ENCODE measurements around the gene KCNG3.

KCNG3 gene

DNA sequence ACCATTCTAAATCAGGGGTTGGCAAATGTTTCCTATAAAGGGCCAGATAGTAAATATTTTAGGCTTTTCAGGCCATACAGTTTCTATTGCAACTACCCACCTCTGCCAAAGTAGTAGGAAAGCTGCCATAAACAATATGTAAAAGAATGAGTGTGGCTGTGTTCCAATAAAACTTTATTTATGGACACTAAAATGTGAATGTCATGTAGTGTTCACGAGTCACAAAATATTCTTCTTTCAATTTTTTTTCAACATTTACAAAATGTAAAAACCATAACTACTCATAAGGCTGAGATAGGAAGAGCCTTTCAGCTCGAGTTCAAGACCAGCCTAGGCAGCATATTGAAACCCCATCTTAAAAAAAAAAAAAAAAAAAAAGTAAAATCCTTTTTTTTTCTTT lies 13.4 kb downstream of the KCNG3 start:
- DNase-seq = no peak

DNA sequence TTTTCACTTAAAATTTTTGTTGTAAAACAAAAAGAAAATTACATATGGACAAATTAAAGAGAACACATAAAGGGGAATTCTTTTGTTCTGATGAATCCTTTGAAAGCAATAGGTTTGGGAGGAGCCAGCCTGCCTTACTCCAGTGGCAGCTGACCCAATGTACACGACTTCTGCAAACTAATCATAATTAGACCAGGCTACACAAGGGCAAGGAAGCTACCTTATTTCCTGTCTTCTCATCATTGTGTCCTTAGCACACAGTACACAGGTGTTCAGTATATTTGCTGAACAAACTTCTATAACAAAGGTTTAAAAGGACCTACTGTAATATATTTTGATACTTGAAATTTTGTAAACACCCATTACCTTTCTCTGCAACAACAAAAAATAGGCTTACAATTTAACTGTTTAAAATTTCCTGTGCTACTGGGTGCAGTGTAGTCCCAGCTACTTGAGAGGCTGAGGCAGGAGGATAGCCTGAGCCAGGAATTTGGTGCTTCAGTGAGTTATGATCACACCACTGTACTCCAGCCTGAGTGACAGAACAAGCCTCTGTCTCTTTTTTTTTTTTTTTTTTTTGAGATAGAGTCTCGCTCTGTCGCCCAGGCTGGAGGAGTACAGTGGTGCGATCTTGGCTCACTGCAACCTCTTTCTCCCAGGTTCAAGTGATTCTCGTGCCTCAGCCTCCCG lies 18.9 kb downstream of the KCNG3 start:
- no peak for DNase-seq

DNA sequence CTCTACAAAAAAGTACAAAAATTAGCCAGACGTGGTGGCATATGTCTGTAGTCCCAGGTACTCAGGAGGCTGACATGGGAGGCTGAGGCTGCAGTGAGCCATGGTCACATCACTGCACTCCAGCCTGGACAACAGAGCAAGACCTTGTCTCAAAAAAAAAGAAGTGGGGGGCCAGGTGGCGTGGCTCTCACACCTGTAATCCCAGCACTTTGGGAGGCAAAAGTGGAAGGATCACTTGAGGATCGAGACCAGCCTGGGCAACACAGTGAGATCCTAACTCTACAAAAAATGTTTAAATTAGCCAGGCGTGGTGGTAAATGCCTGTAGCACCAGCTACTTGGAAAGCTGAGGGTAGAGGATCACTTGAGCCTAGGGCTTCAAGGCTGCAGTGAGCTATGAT lies 23.1 kb downstream of the KCNG3 start:
- no peak for DNase-seq

DNA sequence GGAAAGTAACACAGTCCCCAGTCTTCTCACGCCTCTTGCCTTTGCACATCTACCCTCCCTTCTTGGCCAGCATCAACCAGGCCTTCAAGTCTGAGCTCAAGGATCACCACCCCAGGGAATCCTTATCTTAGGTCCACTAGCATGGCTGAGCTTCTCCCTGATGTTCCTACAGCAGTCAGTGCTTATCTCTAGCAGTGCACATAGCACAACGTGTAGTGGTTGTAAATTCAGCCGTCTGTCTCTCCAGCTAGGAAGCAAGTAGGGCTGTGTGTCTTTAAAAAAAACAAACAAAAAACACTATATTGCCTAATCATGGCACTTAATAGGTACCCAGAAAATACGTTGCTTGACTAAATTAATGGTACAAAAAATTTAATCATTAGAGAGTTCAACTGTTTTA lies 29.2 kb downstream of the KCNG3 start:
- no peak for DNase-seq

DNA sequence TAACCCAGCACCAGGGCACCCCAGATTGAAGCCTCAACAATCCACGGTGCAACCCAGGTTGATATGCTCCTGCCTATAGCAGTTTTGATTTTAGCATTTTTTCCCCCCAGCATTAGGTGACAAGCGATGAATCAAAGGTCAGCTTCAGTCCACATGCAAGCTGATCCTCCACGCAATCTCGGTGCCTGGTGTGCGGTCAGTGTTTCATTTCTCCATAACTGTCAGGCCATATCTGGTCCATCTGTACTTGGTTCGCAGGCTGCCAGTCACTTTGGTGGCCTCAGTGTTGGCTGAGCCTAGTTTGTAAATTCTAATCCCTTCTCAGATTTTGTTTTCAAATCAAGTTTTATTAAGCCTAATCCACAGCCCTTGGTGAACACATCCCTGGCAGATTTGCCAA lies 30.2 kb downstream of the KCNG3 start:
- DNase-seq = no peak

DNA sequence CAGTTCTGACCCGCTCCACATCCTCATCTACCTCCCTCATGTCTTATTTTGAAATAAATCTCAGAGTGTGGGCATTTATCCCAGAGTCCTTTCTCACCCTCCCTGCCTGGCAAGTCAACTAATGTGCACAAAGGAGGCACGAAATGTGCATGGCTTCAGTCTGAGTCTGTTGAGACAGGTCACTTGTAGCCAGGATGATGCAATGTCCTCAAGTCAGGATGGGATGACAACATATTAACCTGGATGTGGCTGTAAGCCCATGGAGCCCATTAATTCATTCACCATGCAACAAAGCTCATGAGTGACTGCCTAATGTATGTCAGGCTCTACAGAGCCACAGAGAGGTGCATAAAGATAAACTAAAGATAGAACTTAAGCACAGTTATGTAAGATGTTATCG lies 34.5 kb downstream of the KCNG3 start:
- no peak for DNase-seq

DNA sequence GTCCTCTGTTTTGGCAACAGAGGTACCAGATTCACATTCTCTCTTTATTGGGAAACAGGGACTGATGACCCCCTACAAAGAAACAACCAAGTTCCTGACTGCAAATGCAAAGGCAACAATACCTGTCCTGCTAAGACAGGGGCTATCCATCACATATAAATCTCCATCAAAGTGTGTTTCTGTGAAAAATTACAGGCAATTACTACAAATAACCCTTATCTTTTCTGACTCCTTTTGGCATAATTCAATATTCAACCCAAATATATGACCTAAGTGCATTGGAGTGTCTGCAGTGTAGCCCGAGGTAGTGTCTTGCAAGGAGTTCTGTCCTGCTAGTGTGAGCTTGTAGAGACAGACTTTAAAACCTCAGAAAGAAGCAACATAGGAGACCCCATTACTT lies 35.4 kb downstream of the KCNG3 start:
- no peak for DNase-seq

DNA sequence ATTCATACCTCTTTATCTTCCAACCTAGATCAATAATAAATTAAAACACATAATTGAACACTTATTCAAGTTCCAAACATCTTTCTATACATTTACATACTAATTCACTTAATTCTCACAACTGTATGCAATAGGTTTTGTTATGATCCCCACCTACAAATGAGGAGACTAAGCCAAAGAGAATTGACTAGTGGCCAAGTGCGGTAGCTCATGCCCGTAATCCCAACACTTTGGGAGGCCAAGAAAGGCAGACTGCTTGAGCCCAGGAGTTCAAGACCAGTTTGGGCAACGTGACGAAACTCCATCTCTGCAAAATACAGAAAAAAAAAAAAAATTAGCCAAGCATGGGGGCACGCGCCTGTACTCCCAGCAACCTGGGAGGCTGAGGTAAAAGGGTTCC lies 36.8 kb downstream of the KCNG3 start:
- DNase-seq = no peak

DNA sequence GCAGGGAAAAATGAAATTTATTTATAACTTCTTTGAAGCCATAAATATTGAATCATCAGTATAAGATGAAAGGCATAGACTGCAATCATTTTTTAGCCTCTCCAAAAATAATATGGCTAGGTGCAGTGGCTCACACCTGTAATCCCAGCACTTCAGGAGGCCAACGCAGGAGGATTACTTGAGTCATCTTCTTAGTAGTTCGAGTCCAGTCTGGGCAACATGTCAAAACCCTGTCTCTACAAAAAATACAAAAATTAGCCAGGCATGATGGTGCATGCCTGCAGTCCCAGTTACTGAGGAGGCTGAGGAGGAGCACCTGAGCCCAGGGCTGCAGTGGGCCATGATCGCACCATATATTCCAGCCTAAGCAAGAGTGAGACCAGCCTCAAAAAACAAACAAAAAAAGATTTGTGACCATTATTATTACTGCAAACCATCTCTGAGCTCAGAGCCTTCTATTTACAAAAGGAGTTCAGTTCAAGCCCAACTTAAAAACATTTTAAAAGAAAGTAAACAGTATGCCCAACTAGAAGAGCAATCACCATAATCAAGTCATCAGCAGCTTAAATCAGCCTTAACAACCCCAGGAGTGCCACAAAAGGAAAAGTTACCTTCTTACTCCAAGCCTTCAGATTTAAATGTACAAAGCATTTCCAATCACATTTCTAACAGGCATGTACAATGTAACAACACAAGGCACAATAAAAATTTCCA lies 37.5 kb downstream of the KCNG3 start:
- DNase-seq = no peak

DNA sequence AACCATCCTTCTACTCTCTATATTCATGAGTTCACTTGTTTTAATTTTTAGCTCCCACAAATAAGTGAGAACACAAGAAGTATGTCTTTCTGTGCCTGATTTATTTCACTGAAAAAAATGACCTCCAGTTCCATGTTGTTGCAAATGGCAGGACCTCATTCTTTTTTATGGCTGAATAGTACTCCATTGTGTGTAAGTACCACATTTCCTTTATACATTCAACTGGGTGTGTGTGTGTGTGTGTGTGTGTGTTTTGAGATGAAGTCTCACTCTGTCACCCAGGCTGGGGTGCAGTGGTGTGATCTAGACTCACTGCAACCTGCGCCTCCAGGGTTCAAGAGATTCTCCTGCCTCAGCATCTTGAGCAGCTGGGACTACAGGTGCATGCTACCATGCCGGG lies 41.2 kb downstream of the KCNG3 start:
- DNase-seq = no peak

DNA sequence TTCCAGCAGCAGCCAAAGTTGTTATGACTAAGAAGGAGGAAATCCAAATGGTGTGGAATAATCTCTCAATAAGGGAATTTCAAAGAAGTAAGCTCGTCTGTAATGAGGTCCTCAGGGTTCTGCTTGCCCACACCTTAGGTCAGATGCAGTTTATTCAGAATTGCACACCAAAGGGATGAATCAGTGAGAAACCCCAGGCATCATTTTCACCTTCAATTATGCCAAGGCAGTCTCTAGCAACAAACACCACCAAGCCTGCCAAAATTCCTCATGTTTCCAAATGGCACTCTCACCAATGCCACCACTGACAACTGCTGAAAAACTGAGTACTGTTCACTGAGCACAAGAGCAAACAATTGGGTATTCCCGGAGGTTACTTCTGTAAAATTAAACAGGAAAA lies 43.6 kb downstream of the KCNG3 start:
- no peak for DNase-seq

DNA sequence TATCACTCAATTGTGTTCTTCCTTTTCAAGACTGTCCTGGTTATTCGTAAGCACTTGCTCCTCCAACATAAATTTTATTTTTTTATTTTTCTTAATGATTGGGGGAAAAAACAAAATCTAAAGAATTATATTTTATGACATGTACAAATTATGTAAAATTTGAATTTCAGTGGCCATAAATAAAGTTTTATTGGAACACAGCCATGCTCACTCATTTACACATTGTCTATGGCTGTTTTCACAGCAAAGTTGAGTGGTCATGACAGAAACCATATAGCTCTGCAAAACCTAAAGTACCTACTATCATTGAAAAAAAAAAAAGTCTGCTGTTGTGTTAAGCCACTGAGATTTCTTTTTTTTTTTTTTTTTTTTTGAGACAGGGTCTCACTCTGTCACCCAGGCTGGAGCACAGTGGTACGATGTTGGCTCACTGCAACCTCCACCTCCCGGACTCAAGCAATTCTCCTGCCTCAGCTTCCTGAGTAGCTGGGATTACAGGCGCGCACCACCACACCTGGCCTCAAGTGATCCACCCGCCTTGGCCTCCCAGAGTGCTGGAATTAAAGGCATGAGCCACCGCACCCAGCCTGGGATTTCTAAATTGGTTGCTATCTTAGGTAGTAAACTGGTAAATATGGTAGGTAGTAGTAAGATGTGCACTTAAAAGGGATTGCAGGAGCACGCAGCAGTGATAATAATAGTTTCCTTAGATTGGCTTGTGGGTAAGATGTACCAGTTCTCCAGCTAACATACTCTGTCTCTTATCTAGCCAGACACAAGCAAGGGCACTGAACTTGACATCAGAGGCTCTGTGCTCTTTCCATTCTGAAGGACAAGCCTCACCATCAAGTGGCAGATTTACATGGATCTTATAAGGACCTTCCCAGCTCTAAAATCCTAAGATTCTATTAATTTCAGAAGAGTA lies 44.4 kb downstream of the KCNG3 start:
- no peak for DNase-seq

DNA sequence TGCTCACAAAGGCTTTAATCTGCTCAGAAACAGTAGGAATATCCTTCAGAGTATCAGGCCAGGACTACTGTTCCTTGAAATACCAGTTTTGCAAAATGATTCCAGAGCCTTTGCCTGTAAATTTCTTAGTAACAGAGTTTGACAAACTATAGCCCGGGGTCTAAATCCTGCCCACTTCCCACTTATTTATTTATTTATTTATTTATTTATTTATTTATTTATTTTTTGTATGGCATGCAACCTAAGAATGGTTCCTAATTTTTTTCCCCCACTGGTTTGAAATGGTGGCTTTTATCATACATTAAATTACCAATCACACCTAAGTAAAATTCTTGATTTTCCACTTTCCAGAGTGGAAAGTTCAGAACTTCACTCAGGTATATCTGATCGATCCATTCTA lies 45.6 kb downstream of the KCNG3 start:
- no peak for DNase-seq

DNA sequence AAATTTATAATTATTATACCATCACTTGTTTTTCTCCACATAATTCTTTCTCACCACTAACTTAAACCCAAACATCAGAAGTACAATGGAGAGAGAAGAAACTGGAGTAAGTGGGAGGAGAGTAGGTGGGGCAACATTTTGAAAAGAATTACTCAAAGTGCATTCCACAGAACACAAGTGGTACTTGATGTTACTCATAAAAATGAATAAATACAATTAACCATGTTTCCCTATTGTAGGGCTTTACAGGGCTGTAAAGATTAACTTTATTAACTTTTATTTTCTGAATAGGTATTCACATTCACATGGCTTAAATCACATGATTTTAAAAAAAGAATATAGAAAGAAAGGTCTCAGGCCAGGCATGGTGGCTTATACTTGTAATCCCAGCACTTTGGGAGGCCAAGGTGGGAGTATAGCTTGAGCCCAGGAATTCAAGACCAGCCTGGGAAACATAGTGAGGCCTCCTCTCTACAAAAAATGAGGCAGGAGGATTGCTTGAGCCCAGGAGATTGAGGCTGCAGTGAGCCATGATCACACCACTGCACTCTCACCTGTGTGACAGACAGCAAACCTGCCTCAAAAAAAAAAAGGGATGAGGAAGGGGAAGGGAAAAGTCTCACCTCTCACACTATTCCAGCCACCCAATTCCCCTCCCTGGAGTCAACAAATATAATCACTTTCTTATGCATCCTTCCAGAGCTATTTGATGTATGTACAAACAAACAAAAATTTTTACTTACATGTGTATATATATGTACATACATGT lies 47.1 kb downstream of the KCNG3 start:
- no peak for DNase-seq

DNA sequence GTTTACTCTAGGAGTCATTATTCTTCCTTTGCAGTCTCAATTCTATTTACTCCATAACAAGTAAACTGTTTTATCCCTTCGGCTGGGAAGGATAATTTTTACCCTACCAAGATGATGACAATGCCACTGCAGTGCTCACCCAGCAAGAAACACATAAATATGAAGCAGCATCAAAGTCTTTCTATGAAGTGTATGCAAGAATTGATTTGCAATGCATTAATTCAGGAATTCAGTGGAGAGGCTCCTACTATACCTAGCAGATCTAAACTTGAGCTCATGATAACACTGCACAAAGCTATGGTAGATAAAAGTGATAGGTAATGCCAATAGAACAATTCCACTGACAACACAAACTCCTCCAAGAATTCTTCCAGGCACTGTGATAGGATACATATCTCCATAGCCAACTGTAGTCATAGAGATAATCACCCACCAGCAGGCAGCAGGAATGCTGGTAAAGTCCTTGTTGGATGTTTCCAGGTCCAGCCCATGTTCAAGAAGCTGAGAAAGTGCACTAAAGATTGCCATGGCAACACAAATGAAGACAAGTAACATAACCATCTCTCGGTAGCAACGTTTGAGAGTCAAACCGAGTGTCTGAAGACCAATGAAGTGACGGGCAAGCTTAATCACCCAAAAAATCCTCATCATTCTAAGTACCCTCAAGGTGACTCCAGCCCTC lies 49.9 kb downstream of the KCNG3 start:
- DNase-seq = no peak

DNA sequence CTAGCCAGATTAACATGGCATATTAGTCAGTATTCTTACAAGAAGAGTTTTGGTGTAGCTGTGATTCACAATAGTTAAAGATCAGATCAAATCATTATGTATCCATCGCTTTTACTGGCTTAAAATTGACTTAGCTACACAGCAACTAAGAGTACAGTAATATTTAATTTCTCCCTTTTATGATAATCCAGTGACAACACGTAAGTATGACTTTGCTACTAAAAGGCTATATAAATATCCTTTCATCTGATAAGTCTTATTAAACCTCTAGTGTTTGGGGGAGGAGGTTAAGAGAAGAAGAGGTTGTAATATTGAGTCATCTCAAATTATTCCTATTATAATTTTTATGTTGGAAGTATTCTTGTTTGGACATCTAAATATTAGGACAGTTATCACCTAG lies 51.0 kb downstream of the KCNG3 start:
- DNase-seq = no peak

DNA sequence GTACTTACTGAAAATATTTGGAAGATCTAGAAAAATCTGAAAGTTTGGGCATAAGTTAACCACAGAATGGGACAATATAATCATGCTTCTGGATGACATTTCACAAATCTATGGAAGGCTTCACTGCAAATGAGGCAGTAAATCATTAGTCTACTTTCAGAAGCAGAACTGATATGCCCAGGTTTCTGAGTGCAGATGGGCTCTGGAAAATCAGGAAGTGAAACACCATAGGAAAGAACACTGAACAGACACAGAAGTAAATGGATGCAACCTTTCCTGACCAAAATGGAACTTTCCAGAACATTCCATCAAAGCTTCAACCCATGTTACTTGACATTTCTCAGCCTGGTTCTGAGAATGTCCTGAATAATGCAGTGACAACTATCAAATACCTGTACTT lies 55.1 kb downstream of the KCNG3 start:
- no peak for DNase-seq

DNA sequence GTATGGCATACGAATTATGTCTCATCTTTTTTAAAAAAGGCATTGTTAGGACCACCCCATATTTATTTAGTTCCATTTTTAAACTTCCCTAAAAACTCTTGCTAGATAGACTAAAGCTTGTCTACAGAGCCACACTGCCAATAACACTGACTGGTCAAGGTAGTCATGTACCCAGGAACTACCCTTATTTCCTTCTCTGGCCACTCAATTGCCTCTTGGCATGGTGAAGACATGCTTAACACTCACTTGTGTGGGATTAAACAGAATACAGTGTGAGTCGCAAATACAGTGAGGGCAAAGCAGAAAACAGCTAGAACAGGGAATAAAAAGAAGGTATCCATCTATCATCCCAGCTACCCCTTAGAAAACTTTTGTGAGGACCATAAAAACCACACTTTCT lies 57.4 kb downstream of the KCNG3 start:
- DNase-seq = no peak

DNA sequence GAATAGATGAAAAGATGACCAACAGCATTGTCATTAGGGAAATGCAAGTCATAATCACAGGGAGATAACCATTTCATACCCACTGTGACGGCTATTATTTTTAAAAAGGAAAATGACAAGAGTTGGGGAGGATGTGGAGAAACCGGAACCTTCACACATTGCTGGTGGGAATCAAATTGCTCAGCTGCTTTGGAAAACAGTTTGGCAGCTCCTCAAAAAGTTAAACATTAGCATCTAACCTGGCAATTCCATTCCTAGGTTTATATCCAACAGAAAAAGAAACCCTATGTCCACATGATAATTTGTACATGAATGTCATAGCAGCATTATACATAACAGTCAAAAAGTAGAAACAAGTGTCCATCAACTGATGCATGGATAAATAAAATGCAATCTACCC lies 58.2 kb downstream of the KCNG3 start:
- no peak for DNase-seq

DNA sequence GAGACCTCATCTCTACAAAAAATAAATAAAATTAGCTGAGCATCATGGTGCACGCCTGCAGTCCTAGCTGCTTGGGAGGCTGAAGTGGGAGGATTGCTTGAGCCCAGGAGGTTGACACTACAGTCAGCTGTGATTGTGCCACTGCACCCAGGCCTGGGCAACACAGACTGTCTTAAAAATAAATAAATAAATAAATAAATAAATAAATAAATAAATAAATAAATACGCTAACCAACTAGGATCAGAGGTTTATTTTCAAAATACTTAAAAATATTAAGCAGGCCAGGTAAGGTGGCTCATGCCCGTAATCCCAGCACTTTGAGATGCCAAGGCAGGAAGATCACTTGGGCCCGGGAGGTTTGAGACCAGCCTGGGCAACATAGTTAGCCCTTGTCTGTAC lies 63.6 kb downstream of the KCNG3 start:
- no peak for DNase-seq

DNA sequence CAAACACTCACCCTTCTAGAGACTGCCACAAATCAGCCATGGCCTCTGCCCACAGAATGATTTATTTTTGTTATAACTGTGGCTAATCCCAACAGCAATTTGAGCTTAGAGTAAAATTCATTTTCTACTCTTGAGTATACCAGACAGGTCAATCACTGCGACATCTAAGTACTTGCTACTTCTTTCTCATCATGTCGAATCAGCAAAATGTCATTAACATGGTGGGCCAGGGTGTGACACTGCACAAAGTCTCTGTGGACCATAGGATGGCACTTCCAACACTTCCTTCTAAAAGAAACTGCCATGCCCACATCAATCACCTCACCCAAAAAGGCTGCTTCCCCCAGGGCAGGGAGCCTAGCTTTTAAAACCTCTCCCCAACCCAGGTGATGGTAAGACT lies 64.4 kb downstream of the KCNG3 start:
- DNase-seq = no peak

DNA sequence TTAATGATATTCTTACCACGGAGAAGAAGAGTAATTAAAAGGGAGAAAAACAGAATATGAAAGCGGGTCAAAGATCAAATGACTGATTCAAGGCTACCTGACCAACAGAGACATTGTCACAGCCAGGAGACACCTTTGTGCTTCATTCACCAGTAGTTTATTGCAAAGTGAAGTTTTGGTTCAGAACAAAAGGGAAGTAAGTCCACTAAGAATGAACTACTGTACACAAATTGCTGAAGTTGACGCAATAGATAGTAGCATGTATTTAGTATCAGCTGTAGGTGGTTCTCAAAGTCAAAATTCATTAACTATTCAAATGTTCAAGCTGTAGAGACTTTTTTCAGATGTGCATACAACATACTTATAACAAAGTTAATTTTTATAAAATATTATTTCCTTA lies 68.1 kb downstream of the KCNG3 start:
- DNase-seq = no peak

DNA sequence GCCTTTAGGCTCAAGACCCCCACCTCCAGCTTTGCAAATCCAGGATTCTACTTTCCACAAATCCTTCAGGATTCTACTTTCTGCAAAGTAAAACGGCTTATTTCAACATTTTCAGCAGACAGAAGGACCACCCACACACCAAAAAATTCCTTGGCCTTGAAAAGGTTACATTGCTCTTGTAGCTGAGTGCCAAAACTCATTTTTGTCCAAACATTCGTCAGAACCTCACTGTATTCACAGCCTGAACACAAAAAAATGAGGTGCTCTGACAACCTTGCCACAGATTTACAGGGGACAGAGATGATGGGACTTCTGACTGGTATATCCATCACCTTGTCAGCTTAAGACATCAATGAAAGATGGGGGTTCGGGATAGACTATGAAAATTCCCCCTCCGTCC lies 69.7 kb downstream of the KCNG3 start:
- no peak for DNase-seq
